Astrocyte (in vitro differentiated cells and primary cell): ENCODE data around the gene IST1. TPM values are rescaled to one million over a fixed set of nuclear protein-coding genes. Genes with fewer than 3 reads are reported as not detected.
"Not testable (repeated sequence)": the region's sequence is repeated elsewhere in the genome, so short reads cannot be mapped to it uniquely, and the experiment has no call there.

Experiments used
- DNase-seq: peaks from one replicate; pipeline ENCODE4 v3.0.0-alpha.2; 2010; ENCODE audit warnings: low read depth
- FAIRE-seq: peaks from 2 replicates; lab custom pipeline; 2011; peaks lifted over from hg19 to GRCh38; lab: Jason Lieb, UNC
- H2AFZ ChIP-seq: 2 replicates; pipeline ENCODE4 v1.6.0; 2012; ENCODE audit warnings: low read depth, low read length, inconsistent platforms
- H3K27ac ChIP-seq: 2 replicates; pipeline ENCODE4 v1.5.1; 2011; ENCODE audit warnings: low read depth, low read length, inconsistent platforms
- H3K27me3 ChIP-seq: 2 replicates; pipeline ENCODE4 v1.6.0; 2011; ENCODE audit warnings: low read length, inconsistent platforms; ENCODE audit not compliant: insufficient read depth
- H3K36me3 ChIP-seq: 2 replicates; pipeline ENCODE4 v1.5.1; 2011; ENCODE audit warnings: low read length, inconsistent platforms; ENCODE audit not compliant: insufficient read depth
- H3K4me1 ChIP-seq: 2 replicates; pipeline ENCODE4 v1.5.1; 2011; ENCODE audit warnings: low read length, inconsistent platforms; ENCODE audit not compliant: insufficient read depth
- H3K4me2 ChIP-seq: 2 replicates; pipeline ENCODE4 v1.6.0; 2012; ENCODE audit warnings: low read length, inconsistent platforms
- H3K4me3 ChIP-seq: 2 replicates; pipeline ENCODE4 v1.5.1; 2011; ENCODE audit warnings: low read depth, mild to moderate bottlenecking, low read length, inconsistent platforms; ENCODE audit not compliant: insufficient read depth
- H3K79me2 ChIP-seq: 2 replicates; pipeline ENCODE4 v1.6.0; 2012; ENCODE audit warnings: mild to moderate bottlenecking, low read length, inconsistent platforms; ENCODE audit not compliant: insufficient read depth
- H3K9ac ChIP-seq: 2 replicates; pipeline ENCODE4 v1.6.0; 2012; ENCODE audit warnings: mild to moderate bottlenecking, low read length, inconsistent platforms
- H3K9me3 ChIP-seq: 2 replicates; pipeline ENCODE4 v1.5.1; 2012; ENCODE audit warnings: low read depth, mild to moderate bottlenecking, low read length, inconsistent platforms; ENCODE audit not compliant: insufficient read depth
- H4K20me1 ChIP-seq: 2 replicates; pipeline ENCODE4 v1.6.0; 2012; ENCODE audit warnings: low read length, inconsistent platforms; ENCODE audit not compliant: insufficient read depth
- H3K27ac Mint-ChIP-seq: one replicate; pipeline ENCODE4 v1.8.0; 2021; ENCODE audit warnings: mild to moderate bottlenecking, mixed read lengths; ENCODE audit not compliant: unreplicated experiment
- H3K27me3 Mint-ChIP-seq: one replicate; pipeline ENCODE4 v1.8.0; 2021; ENCODE audit warnings: low read depth, mixed read lengths; ENCODE audit not compliant: unreplicated experiment
- H3K36me3 Mint-ChIP-seq: one replicate; pipeline ENCODE4 v1.8.0; 2021; ENCODE audit warnings: low read depth, mixed read lengths; ENCODE audit not compliant: unreplicated experiment
- H3K4me1 Mint-ChIP-seq: one replicate; pipeline ENCODE4 v1.8.0; 2021; ENCODE audit warnings: low read depth, mixed read lengths; ENCODE audit not compliant: unreplicated experiment
- H3K4me3 Mint-ChIP-seq: one replicate; pipeline ENCODE4 v1.8.0; 2021; ENCODE audit warnings: mild to moderate bottlenecking, moderate library complexity, mixed read lengths; ENCODE audit not compliant: unreplicated experiment
- H3K9me3 Mint-ChIP-seq: one replicate; pipeline ENCODE4 v1.8.0; 2021; ENCODE audit warnings: mild to moderate bottlenecking, mixed read lengths; ENCODE audit not compliant: unreplicated experiment
- EZH2 ChIP-seq: IDR thresholded peaks from 2 replicates; pipeline ENCODE4 v1.6.1; 2012; ENCODE audit warnings: mild to moderate bottlenecking, low read length, inconsistent platforms; ENCODE audit not compliant: insufficient read depth
- total RNA-seq: library from RNA; stranded (reverse); gene quantifications from 2 replicates; pipeline ENCODE4 v1.2.1, GENCODE V29; 2021
- TF ChIP-seq, protein P1 (sequence below): IDR thresholded peaks from 2 replicates; pipeline ENCODE4 v1.5.1; 2011; ENCODE audit warnings: low read depth, mild to moderate bottlenecking, inconsistent platforms, low read length, moderate library complexity; ENCODE audit not compliant: insufficient read depth

IST1 gene
- total RNA-seq, 1 donor from 2014 or later, result 241 TPM

DNA sequence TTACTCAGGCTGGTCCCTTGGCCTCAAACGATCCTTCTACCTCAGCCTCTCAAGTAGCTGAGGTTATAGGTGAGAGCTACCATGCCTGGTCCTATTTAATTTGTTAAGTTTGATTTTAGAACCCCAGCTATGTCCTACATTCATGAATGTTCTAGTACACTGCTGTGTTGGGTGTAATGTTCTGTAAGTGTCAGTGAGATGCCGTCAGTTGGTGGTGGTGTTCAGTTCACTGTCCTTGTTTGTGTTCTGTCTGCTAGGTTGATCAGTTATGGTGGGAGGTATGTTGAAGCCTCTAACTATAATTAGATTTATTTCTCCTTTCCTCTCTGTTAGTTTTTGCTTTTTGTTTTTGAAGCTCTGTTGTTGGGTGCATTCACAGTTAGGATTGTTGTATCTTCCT, 8.3 kb downstream of the IST1 start:
- H3K9me3 Mint-ChIP-seq, result no peaks in the 10 kb centered on the region
- no peak overlapping the region for H3K27ac ChIP-seq
- H3K79me2 ChIP-seq, result peaks cover 100% of the 10 kb centered on the region
- peaks cover 2% of the 10 kb centered on the region for H3K36me3 Mint-ChIP-seq
- H3K4me3 ChIP-seq, result no peak overlapping the region
- H3K4me1 Mint-ChIP-seq, result peaks cover 13% of the 10 kb centered on the region
- FAIRE-seq, result no peak
- no peak for DNase-seq
- no peaks in the 10 kb centered on the region for H3K4me1 ChIP-seq
- no peak for TF ChIP-seq EZH2
- TF ChIP-seq, protein P1, sequence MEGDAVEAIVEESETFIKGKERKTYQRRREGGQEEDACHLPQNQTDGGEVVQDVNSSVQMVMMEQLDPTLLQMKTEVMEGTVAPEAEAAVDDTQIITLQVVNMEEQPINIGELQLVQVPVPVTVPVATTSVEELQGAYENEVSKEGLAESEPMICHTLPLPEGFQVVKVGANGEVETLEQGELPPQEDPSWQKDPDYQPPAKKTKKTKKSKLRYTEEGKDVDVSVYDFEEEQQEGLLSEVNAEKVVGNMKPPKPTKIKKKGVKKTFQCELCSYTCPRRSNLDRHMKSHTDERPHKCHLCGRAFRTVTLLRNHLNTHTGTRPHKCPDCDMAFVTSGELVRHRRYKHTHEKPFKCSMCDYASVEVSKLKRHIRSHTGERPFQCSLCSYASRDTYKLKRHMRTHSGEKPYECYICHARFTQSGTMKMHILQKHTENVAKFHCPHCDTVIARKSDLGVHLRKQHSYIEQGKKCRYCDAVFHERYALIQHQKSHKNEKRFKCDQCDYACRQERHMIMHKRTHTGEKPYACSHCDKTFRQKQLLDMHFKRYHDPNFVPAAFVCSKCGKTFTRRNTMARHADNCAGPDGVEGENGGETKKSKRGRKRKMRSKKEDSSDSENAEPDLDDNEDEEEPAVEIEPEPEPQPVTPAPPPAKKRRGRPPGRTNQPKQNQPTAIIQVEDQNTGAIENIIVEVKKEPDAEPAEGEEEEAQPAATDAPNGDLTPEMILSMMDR, result no peak
- H2AFZ ChIP-seq, result no peak overlapping the region
- no peaks in the 10 kb centered on the region for H3K27me3 ChIP-seq
- peaks cover 2% of the 10 kb centered on the region for H3K36me3 ChIP-seq
- H3K9me3 ChIP-seq, result no peaks in the 10 kb centered on the region
- no peak overlapping the region for H3K4me3 Mint-ChIP-seq
- no peaks in the 10 kb centered on the region for H3K27me3 Mint-ChIP-seq
- H3K4me2 ChIP-seq, result no peak overlapping the region
- H3K27ac Mint-ChIP-seq, result no peak overlapping the region
- no peak overlapping the region for H3K9ac ChIP-seq
- H4K20me1 ChIP-seq, result peaks cover 98% of the 10 kb centered on the region

DNA sequence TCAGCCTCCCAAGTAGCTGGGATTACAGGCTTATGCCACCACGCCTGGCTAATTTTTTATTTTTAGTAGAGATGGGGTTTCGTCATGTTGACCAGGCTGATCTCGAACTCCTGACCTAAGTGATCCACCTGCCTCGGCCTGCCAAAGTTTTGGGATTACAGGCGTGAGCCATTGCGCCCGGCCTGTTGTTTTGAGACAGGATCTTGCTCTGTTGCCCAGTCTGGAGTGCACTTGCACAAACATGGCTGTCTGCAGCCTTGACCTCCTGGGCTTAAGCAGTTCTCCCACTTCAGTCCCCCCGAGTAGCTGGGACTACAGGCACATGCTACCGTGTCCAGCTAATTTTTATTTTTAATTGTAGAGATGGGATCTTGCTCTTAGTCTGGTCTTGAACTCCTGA, 8.9 kb downstream of the IST1 start:
- no peak overlapping the region for H3K27ac ChIP-seq
- DNase-seq, result no peak
- peaks cover 98% of the 10 kb centered on the region for H4K20me1 ChIP-seq
- H3K4me3 Mint-ChIP-seq, result no peak overlapping the region
- H2AFZ ChIP-seq, result no peak overlapping the region
- TF ChIP-seq, protein P1, result no peak
- no peak for TF ChIP-seq EZH2
- H3K4me2 ChIP-seq, result no peak overlapping the region
- no peaks in the 10 kb centered on the region for H3K9me3 ChIP-seq
- peaks cover 3% of the 10 kb centered on the region for H3K36me3 ChIP-seq
- H3K9ac ChIP-seq, result no peak overlapping the region
- H3K9me3 Mint-ChIP-seq, result no peaks in the 10 kb centered on the region
- H3K27ac Mint-ChIP-seq, result no peak overlapping the region
- H3K4me3 ChIP-seq, result no peak overlapping the region
- peaks cover 2% of the 10 kb centered on the region for H3K36me3 Mint-ChIP-seq
- peaks cover 100% of the 10 kb centered on the region for H3K79me2 ChIP-seq
- FAIRE-seq, result no peak
- peaks cover 13% of the 10 kb centered on the region for H3K4me1 Mint-ChIP-seq
- no peaks in the 10 kb centered on the region for H3K27me3 Mint-ChIP-seq
- no peaks in the 10 kb centered on the region for H3K4me1 ChIP-seq
- no peaks in the 10 kb centered on the region for H3K27me3 ChIP-seq

GRCh38 chr16:71905765-71906164, 10.4 kb downstream of the IST1 start:
- not testable (repeated sequence) for H2AFZ ChIP-seq, H3K9me3 ChIP-seq, H3K4me3 ChIP-seq, H3K9me3 Mint-ChIP-seq, H3K9ac ChIP-seq, H3K27ac ChIP-seq, DNase-seq, H3K27ac Mint-ChIP-seq, H3K4me3 Mint-ChIP-seq, H3K4me1 ChIP-seq, H3K36me3 ChIP-seq, H3K27me3 ChIP-seq, H3K4me2 ChIP-seq, H3K36me3 Mint-ChIP-seq, FAIRE-seq, H3K27me3 Mint-ChIP-seq
- H3K79me2 ChIP-seq, result peaks cover 100% of the 10 kb centered on the region
- peaks cover 99% of the 10 kb centered on the region for H4K20me1 ChIP-seq
- H3K4me1 Mint-ChIP-seq, result peaks cover 11% of the 10 kb centered on the region
